Keratinocyte (primary cell): ENCODE measurements around the gene IGF2BP1.

Source experiments
- CTCF ChIP-seq, 3 experiments: IDR thresholded peaks in 1 of 3; conservative IDR thresholded peaks in 1 of 3; optimal IDR thresholded peaks in 1 of 3; 2 replicates in 2 of 3; 3 replicates in 1 of 3; pipeline versions ENCODE3 to v1.5.1; 2011; ENCODE audit warnings: low read length in 3 of 3, mild to moderate bottlenecking in 3 of 3, moderate library complexity in 2 of 3, control low read depth in 1 of 3, inconsistent platforms in 1 of 3; ENCODE audit not compliant: insufficient read depth in 2 of 3; ENCODE audit errors: extremely low read depth in 1 of 3
- EZH2 ChIP-seq: IDR thresholded peaks from one replicate; pipeline ENCODE4 v1.6.1; 2012; ENCODE audit warnings: inconsistent platforms, mild to moderate bottlenecking, low read length, moderate library complexity

- TF ChIP-seq CTCF (optimal IDR thresholded peaks at IDR 0.05 in 1 of 3, IDR thresholded peaks at IDR 0.05 in 1 of 3, conservative IDR thresholded peaks at IDR 0.05 in 1 of 3; ENCODE audit: extremely low read depth in 1 of 3, insufficient read depth in 2 of 3, low read length in 3 of 3) (no peak), EZH2 (no peak)
Measured at GRCh38 chr17:49089094-49089493, 91.9 kb downstream of the IGF2BP1 start.
